Transverse colon (tissue), 4 donors: ENCODE data around the gene SPATC1L. TPM values are rescaled to one million over a fixed set of nuclear protein-coding genes. Genes with fewer than 3 reads are reported as not detected.

Source experiments
- DNase-seq: peaks from one replicate; pipeline ENCODE4 v3.0.0-alpha.2; 2019
- H3K27ac ChIP-seq, 4 donors: fragments of 200-600 bp; sonication (generic); 2 replicates each; pipeline ENCODE4 v1.5.1; 2016 to 2018; ENCODE audit warnings: inconsistent platforms in 4 of 4
- H3K27me3 ChIP-seq: fragments of 200-600 bp; sonication (generic); 2 replicates; pipeline ENCODE4 v1.5.1; 2017; ENCODE audit warnings: inconsistent platforms
- H3K36me3 ChIP-seq, 4 donors: fragments of 200-600 bp; sonication (generic); 2 replicates each; pipeline ENCODE4 v1.5.1; 2017 to 2019; ENCODE audit warnings: inconsistent platforms in 4 of 4
- H3K4me1 ChIP-seq, 4 donors: fragments of 200-600 bp; sonication (generic); 2 replicates each; pipeline ENCODE4 v1.5.1; 2017 to 2020; ENCODE audit warnings: inconsistent platforms in 4 of 4
- H3K4me3 ChIP-seq, 4 donors: fragments of 200-600 bp; sonication (generic); 1 replicate in 1 of 4; 2 replicates in 3 of 4; pipeline versions ENCODE4 v1.5.1 to v1.6.1; 2017 to 2019; ENCODE audit warnings: inconsistent platforms in 4 of 4
- H3K9me3 ChIP-seq, 2 donors: fragments of 200-600 bp; sonication (generic); 2 replicates each; pipeline ENCODE4 v1.5.1; 2017 to 2019; ENCODE audit warnings: inconsistent platforms in 2 of 2
- CTCF ChIP-seq, 5 experiments: fragments of 200-600 bp in 3 of 5; fragments of 450-650 bp in 2 of 5; sonication (generic) in 3 of 5; IDR thresholded peaks; 1 replicate in 2 of 5; 2 replicates in 3 of 5; pipeline ENCODE4 v1.5.1; 2016 to 2017; ENCODE audit warnings: antibody characterized with exemption in 5 of 5, inconsistent platforms in 3 of 5, mild to moderate bottlenecking in 2 of 5, moderate library complexity in 1 of 5
- EP300 ChIP-seq: sonication (generic); formaldehyde crosslinking; IDR thresholded peaks from one replicate; pipeline ENCODE4 v1.6.1; 2017; ENCODE audit warnings: antibody characterized with exemption, low read depth
- POLR2A ChIP-seq: fragments of 450-650 bp; IDR thresholded peaks from one replicate; pipeline ENCODE4 v1.6.1; 2016; ENCODE audit warnings: antibody characterized with exemption, mild to moderate bottlenecking, moderate library complexity
- POLR2AphosphoS5 ChIP-seq, 3 donors: sonication (generic); formaldehyde crosslinking; IDR thresholded peaks; one replicate each; pipeline ENCODE4 v1.6.1; 2016; ENCODE audit warnings: antibody characterized with exemption in 3 of 3
- WGBS, 2 donors: methylation state at CpG; one replicate each; pipeline ENCODE4 v1.1.5; 2018; ENCODE audit warnings: low coverage in 1 of 2; 5-methylcytosine and 5-hydroxymethylcytosine counted together
- in situ Hi-C, 4 donors: fragments of 200-750 bp; cut with MboI; loops; one replicate each; pipeline versions ENCODE4 v1.15.0 to v1.15.1; 2017; ENCODE audit warnings: low sequenced_read_pairs in 3 of 4, low pct_ligation_motif_present in 1 of 4, low pct_unique_long_range_greater_than_20kb in 1 of 4
- intact Hi-C: fragments of 100-400 bp; cut with DNase I; formaldehyde crosslinking; loops from one replicate; pipeline ENCODE4 v1.15.1; 2023; ENCODE audit warnings: low total_unique reads
- total RNA-seq, 4 donors: library from RNA; depleted of rRNA; stranded (reverse); fragments of >200 nt; gene quantifications; one replicate each; pipeline ENCODE4 v1.1.0, GENCODE V29; 2016

SPATC1L gene
- total RNA-seq, 4 donors from 2014 or later = 1.2 to 11.0 (median 8.5) TPM; not detected in 1

- peak overlapping the region in 1 of 4 donors; percentile 21 for H3K27ac ChIP-seq
- WGBS, 2 donors = 82% methylated on average over 10 of the region's 12 CpGs; no CpG with 5 or more reads in 1 of the 2 donors
- no peaks in the 10 kb centered on the region for H3K9me3 ChIP-seq
- peak; percentile 6 for DNase-seq
- H3K36me3 ChIP-seq = peaks cover 0 to 60% (median 6%) of the 10 kb centered on the region in 4 donors
- in situ Hi-C loops (loop anchor here in 1 of 4 donors (25.0 kb wide), 1 partner anchor 157 kb away; no protein-coding TSS in a partner anchor), intact Hi-C loops (no loop called here)
- H3K27me3 ChIP-seq = no peaks in the 10 kb centered on the region
- H3K4me1 ChIP-seq = no peaks in the 10 kb centered on the region
- H3K4me3 ChIP-seq = no peak overlapping the region
- TF ChIP-seq POLR2A = no peak
- no peak for TF ChIP-seq EP300
- no peak for TF ChIP-seq CTCF (IDR thresholded peaks at IDR 0.05)
- no peak for TF ChIP-seq POLR2AphosphoS5 (IDR thresholded peaks at IDR 0.05)
Measured at GRCh38 chr21:46119144-46119636, 65.1 kb downstream of the SPATC1L start.

GRCh38 chr21:46118316-46119143 lies 65.7 kb downstream of the SPATC1L start:
- in situ Hi-C loops = loop anchor here in 1 of 4 donors (25.0 kb wide), 1 partner anchor 156 kb away; no protein-coding TSS in a partner anchor
- peak; percentile 6 for DNase-seq
- peaks cover 0 to 61% (median 6%) of the 10 kb centered on the region in 4 donors for H3K36me3 ChIP-seq
- no peaks in the 10 kb centered on the region for H3K4me1 ChIP-seq
- peak overlapping the region in 1 of 4 donors; percentile 21 for H3K27ac ChIP-seq
- 87% methylated on average over 26 of the region's 27 CpGs; no CpG with 5 or more reads in 1 of the 2 donors for WGBS, 2 donors
- TF ChIP-seq POLR2AphosphoS5 (IDR thresholded peaks at IDR 0.05) (no peak), CTCF (IDR thresholded peaks at IDR 0.05) (no peak), POLR2A (no peak), EP300 (no peak)
- no peak overlapping the region for H3K4me3 ChIP-seq
- intact Hi-C loops = no loop called here
- H3K27me3 ChIP-seq = no peaks in the 10 kb centered on the region
- H3K9me3 ChIP-seq = no peaks in the 10 kb centered on the region

- 77% methylated on average over 27 of the region's 29 CpGs; no CpG with 5 or more reads in 1 of the 2 donors for WGBS, 2 donors
- H3K9me3 ChIP-seq = no peaks in the 10 kb centered on the region
Measured at GRCh38 chr21:46117586-46118315, 66.5 kb downstream of the SPATC1L start.

More at GRCh38 chr21:46117586-46118315, 66.5 kb downstream of the SPATC1L start:
- H3K4me1 ChIP-seq = no peaks in the 10 kb centered on the region
- H3K27ac ChIP-seq = no peak overlapping the region
- peak; percentile 5 for DNase-seq
- H3K27me3 ChIP-seq = no peaks in the 10 kb centered on the region
- no peak for TF ChIP-seq POLR2AphosphoS5 (IDR thresholded peaks at IDR 0.05)
- no peak for TF ChIP-seq POLR2A
- TF ChIP-seq EP300 = no peak
- no peak for TF ChIP-seq CTCF (IDR thresholded peaks at IDR 0.05)
- in situ Hi-C loops = loop anchor here in 1 of 4 donors (25.0 kb wide), 1 partner anchor 155 kb away; no protein-coding TSS in a partner anchor
- no peak overlapping the region for H3K4me3 ChIP-seq
- intact Hi-C loops = no loop called here
- H3K36me3 ChIP-seq = peaks cover 0 to 69% (median 6%) of the 10 kb centered on the region in 4 donors
